Upper lobe of left lung (tissue), 6 donors: ENCODE data around the gene DNAH12. TPM values are rescaled to one million over a fixed set of nuclear protein-coding genes. Genes with fewer than 3 reads are reported as not detected.

Experiments used
- ATAC-seq, 2 donors: fragments of 200-7000 bp; cut with Tn5 transposase; one replicate each; pipeline ENCODE4 v1.9.1; 2022; ENCODE audit warnings: mild to moderate bottlenecking in 2 of 2, moderate library complexity in 2 of 2; ENCODE audit not compliant: low FRiP score in 2 of 2
- DNase-seq, 2 donors: peaks; one replicate each; pipeline ENCODE4 v3.0.0-alpha.2; 2019 to 2020
- H3K27ac ChIP-seq, 4 donors: fragments of 200-600 bp; sonication (generic); one replicate each; pipeline ENCODE4 v1.5.1; 2016 to 2019
- H3K27me3 ChIP-seq, 4 donors: fragments of 200-600 bp; sonication (generic); one replicate each; pipeline ENCODE4 v1.5.1; 2017 to 2019
- H3K36me3 ChIP-seq, 4 donors: fragments of 200-600 bp; sonication (generic); one replicate each; pipeline ENCODE4 v1.5.1; 2016 to 2019
- H3K4me1 ChIP-seq, 4 donors: fragments of 200-600 bp; sonication (generic); one replicate each; pipeline ENCODE4 v1.5.1; 2018 to 2019
- H3K4me3 ChIP-seq, 4 donors: fragments of 200-600 bp; sonication (generic); one replicate each; pipeline ENCODE4 v1.5.1; 2017 to 2019; ENCODE audit warnings: mild to moderate bottlenecking in 2 of 4, moderate library complexity in 1 of 4
- H3K9me3 ChIP-seq, 4 donors: fragments of 200-600 bp; sonication (generic); one replicate each; pipeline ENCODE4 v1.5.1; 2018 to 2019
- CTCF ChIP-seq, 6 experiments: fragments of 450-650 bp in 4 of 6; fragments of 200-600 bp in 2 of 6; sonication (generic) in 2 of 6; IDR thresholded peaks; one replicate each; pipeline ENCODE4 v1.5.1; 2016 to 2019; ENCODE audit warnings: antibody characterized with exemption in 6 of 6
- EP300 ChIP-seq, 4 donors: sonication (generic); formaldehyde crosslinking; IDR thresholded peaks; one replicate each; pipeline ENCODE4 v1.5.1; 2017; ENCODE audit warnings: antibody characterized with exemption in 4 of 4, control low read depth in 2 of 4
- POLR2A ChIP-seq, 4 donors: fragments of 450-650 bp; IDR thresholded peaks; one replicate each; pipeline ENCODE4 v1.5.1; 2016 to 2017; ENCODE audit warnings: antibody characterized with exemption in 4 of 4, mild to moderate bottlenecking in 2 of 4
- POLR2AphosphoS5 ChIP-seq, 2 donors: sonication (generic); formaldehyde crosslinking; IDR thresholded peaks; one replicate each; pipeline ENCODE4 v1.5.1; 2017; ENCODE audit warnings: antibody characterized with exemption in 2 of 2
- WGBS, 2 donors: methylation state at CpG; one replicate each; pipeline ENCODE4 v1.1.5; 2017 to 2018; 5-methylcytosine and 5-hydroxymethylcytosine counted together
- total RNA-seq, 6 donors: library from RNA; depleted of rRNA in 4 of 6; stranded (reverse); fragments of >200 nt in 4 of 6; gene quantifications; one replicate each; pipeline versions ENCODE4 v1.1.0 to v1.2.1, GENCODE V29; 2016 to 2021
- donor health status: DM: no; HTN: no; CAD: no; lungs with moderate emphysema.
- donor health status: DM: no; HTN: yes; CAD: no; lungs with severe emphysema.

DNAH12 gene
- total RNA-seq, 6 donors from 2014 or later: 0.94 to 53.3 (median 9.4) TPM

DNA sequence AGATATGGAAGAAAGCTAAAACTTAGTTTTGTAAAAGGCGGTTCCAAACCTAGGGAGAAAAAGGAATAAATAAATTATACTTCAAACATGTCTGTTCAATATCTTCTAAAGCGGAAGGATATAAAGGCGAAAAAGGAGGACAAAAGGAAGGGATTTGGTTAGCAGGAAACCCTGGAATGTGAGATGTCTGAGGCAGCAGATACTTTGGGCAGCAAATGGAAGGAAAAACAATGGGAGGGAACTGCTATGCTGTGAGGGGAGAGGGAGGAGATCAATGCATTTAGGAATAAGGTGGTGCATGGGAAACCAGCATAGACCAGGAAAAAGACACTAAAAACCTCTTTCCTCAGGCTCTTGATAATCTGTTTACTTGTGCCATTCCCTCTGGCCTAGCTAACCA lies 120.8 kb downstream of the DNAH12 start:
- no peak overlapping the region for H3K4me3 ChIP-seq
- no peaks in the 10 kb centered on the region for H3K36me3 ChIP-seq
- no peaks in the 10 kb centered on the region for H3K27me3 ChIP-seq
- no peaks in the 10 kb centered on the region for H3K4me1 ChIP-seq
- no peaks in the 10 kb centered on the region for H3K9me3 ChIP-seq
- TF ChIP-seq CTCF (IDR thresholded peaks at IDR 0.05) (no peak), EP300 (IDR thresholded peaks at IDR 0.05) (no peak), POLR2A (IDR thresholded peaks at IDR 0.05) (no peak), POLR2AphosphoS5 (IDR thresholded peaks at IDR 0.05) (no peak)
- no peak for DNase-seq
- no peak overlapping the region for H3K27ac ChIP-seq
- WGBS, 2 donors: 80 to 83% methylated on average over 3 of the region's 3 CpGs
- ATAC-seq: no peak

DNA sequence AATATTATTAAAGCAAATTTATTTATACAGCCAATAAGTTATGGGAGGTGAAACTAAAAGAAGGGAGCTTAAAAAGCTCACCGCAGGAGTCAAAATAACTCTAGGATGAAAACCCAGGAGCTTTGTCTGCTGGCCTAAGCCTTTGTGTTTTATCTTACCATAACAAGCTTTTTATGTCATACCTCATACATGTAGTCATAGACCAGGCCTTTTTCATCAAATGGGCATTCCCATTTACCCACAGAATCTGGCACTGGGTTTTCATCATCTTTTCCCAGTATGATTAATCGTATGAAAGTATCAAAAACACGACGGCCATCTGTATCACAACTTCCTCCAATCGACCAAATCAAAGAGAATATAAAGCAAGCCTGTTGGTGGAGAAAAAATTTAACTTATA lies 122.8 kb downstream of the DNAH12 start:
- WGBS, 2 donors: 83 to 87% methylated on average over 5 of the region's 5 CpGs
- Histone ChIP-seq H3K27ac (no peak overlapping the region), H3K36me3 (no peaks in the 10 kb centered on the region)

DNA sequence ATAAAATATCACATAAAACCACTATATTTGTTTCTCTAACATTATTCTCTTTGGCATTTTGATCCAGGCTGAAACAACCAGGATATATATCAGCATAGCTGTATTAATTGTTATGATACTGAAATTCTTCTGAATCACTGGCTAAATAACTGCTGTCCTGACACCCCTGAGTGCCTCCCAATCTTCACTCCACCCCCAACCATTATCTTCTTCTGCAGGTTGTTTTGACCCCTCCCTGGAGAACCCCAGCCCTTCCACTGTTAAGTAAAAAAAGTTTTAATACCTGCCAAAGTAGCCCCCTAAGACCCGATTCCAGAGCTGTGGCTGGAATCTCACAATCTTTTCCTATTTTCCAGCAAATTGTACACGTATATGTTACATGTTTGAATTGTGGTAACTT lies 124.1 kb downstream of the DNAH12 start:
- Histone ChIP-seq H3K27ac (no peak overlapping the region), H3K9me3 (no peaks in the 10 kb centered on the region), H3K27me3 (no peaks in the 10 kb centered on the region), H3K36me3 (no peaks in the 10 kb centered on the region), H3K4me3 (no peak overlapping the region), H3K4me1 (no peaks in the 10 kb centered on the region)
- TF ChIP-seq POLR2A (IDR thresholded peaks at IDR 0.05) (no peak), POLR2AphosphoS5 (IDR thresholded peaks at IDR 0.05) (no peak), CTCF (IDR thresholded peaks at IDR 0.05) (no peak), EP300 (IDR thresholded peaks at IDR 0.05) (no peak)
- 85 to 90% methylated on average over 2 of the region's 2 CpGs for WGBS, 2 donors
- no peak for DNase-seq
- ATAC-seq: no peak

More for the DNA sequence above, 122.8 kb downstream of the DNAH12 start:
- no peaks in the 10 kb centered on the region for H3K27me3 ChIP-seq
- H3K9me3 ChIP-seq: no peaks in the 10 kb centered on the region
- ATAC-seq (no peak), DNase-seq (no peak)
- TF ChIP-seq CTCF (IDR thresholded peaks at IDR 0.05): no peak
- TF ChIP-seq POLR2AphosphoS5 (IDR thresholded peaks at IDR 0.05): no peak
- TF ChIP-seq EP300 (IDR thresholded peaks at IDR 0.05): no peak
- TF ChIP-seq POLR2A (IDR thresholded peaks at IDR 0.05): no peak
- H3K4me1 ChIP-seq: no peaks in the 10 kb centered on the region
- H3K4me3 ChIP-seq: no peak overlapping the region

DNA sequence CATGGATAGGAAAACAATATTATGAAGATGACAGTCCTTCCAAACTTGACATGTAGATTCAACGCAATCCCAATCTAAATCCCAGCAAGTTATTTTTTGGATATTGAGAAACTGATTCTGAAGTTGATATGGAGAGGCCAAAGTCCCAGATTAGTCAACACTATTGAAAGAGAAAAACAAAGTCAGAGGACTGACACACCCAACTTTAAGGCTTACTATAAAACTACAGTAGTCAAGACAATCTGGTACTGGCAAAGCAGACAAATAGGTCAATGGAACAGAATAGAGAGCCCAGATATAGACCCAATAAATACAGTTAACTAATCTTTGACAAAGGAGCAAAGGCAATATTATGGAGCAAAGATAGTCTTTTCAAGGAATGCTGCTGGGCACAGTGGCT lies 132.4 kb downstream of the DNAH12 start:
- TF ChIP-seq POLR2A (IDR thresholded peaks at IDR 0.05): no peak
- no peak for TF ChIP-seq EP300 (IDR thresholded peaks at IDR 0.05)
- TF ChIP-seq POLR2AphosphoS5 (IDR thresholded peaks at IDR 0.05): no peak
- TF ChIP-seq CTCF (IDR thresholded peaks at IDR 0.05): no peak
- Histone ChIP-seq H3K4me3 (no peak overlapping the region), H3K27ac (no peak overlapping the region), H3K9me3 (no peaks in the 10 kb centered on the region), H3K4me1 (no peaks in the 10 kb centered on the region), H3K27me3 (no peaks in the 10 kb centered on the region), H3K36me3 (no peaks in the 10 kb centered on the region)
- no peak for ATAC-seq
- DNase-seq: no peak
- 93 to 97% methylated on average over 1 of the region's 1 CpG for WGBS, 2 donors

DNA sequence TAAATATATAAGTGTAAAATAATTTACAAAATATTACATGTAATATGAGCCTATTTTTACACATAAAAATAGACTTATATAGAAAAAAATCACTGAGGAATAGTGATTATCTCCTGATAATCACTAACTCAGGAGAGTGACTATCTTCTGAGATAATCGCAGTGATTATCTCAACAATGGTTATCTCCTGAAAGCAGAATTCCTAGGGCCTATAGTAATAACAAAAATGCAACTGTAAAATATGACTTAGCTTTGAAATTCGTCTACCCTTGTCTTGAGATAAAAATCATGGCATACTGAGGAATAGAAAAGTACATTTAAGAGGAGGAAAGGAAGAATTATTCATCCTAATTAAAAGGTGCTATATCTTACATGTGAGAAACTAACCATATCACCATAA lies 134.7 kb downstream of the DNAH12 start:
- no peak for TF ChIP-seq CTCF (IDR thresholded peaks at IDR 0.05)
- ATAC-seq (no peak), DNase-seq (no peak)
- Histone ChIP-seq H3K27me3 (no peaks in the 10 kb centered on the region), H3K9me3 (no peaks in the 10 kb centered on the region), H3K27ac (no peak overlapping the region), H3K4me1 (no peaks in the 10 kb centered on the region), H3K4me3 (no peak overlapping the region), H3K36me3 (no peaks in the 10 kb centered on the region)
- WGBS, 2 donors: 67 to 72% methylated on average over 2 of the region's 2 CpGs
